GM12878 (cell line): Measurements from ENCODE around the gene MYOM3. TPM values are rescaled to one million over a fixed set of nuclear protein-coding genes. Genes with fewer than 3 reads are reported as not detected.

Source experiments
- ATAC-seq: fragments of 200-7000 bp; cut with Tn5 transposase; 3 replicates; pipeline ENCODE4 v1.9.1; 2020; ENCODE audit warnings: mild to moderate bottlenecking, moderate library complexity
- BruUV-seq: library from RNA; stranded (reverse); fragments of 400-500 nt; replicated peaks from 2 replicates; lab custom pipeline; 2021; lab: Mats Ljungman, UMichigan
- CTCF ChIA-PET: fragments of 300-600 bp; sonication (Branson Sonifier 250); formaldehyde crosslinking; extraction: SDS; loops from one replicate; lab custom pipeline; 2021; ENCODE audit warnings: inconsistent platforms; lab: Yijun Ruan, JAX
- POLR2A ChIA-PET: fragments of 350-600 bp; formaldehyde crosslinking; extraction: SDS; loops from one replicate; lab custom pipeline; 2021; ENCODE audit warnings: inconsistent platforms; lab: Charles Lee
- RAD21 ChIA-PET: fragments of 300-600 bp; sonication (Branson Sonifier 250); formaldehyde crosslinking; loops from one replicate; lab custom pipeline; 2023; ENCODE audit warnings: antibody characterized with exemption; ENCODE audit not compliant: unreplicated experiment; lab: Charles Lee
- SMC1A ChIA-PET: fragments of 300-600 bp; sonication (Branson Sonifier 250); formaldehyde crosslinking; loops from one replicate; lab custom pipeline; 2023; ENCODE audit not compliant: unreplicated experiment, uncharacterized antibody; lab: Charles Lee
- DNase-seq: peaks from one replicate; pipeline ENCODE4 v3.0.0-alpha.2; 2011; ENCODE audit warnings: low read depth, low spot score
- FAIRE-seq: peaks from 3 replicates; lab custom pipeline; 2011; peaks lifted over from hg19 to GRCh38; lab: Jason Lieb, UNC
- H2AFZ ChIP-seq: 2 replicates; pipeline ENCODE4 v1.6.0; 2011; ENCODE audit warnings: low read depth, low read length, control low read depth; ENCODE audit not compliant: control insufficient read depth
- H3K27ac ChIP-seq: 2 replicates; pipeline ENCODE4 v1.5.1; 2011; ENCODE audit warnings: control low read depth; ENCODE audit not compliant: control insufficient read depth, insufficient read depth
- H3K27me3 ChIP-seq, 2 experiments: replicated peaks in 1 of 2; 2 replicates each; pipeline versions ENCODE4 v1.6.0 to v1.6.1; 2011; ENCODE audit warnings: low read length in 1 of 2; ENCODE audit not compliant: control insufficient read depth in 2 of 2, insufficient read depth in 2 of 2
- H3K36me3 ChIP-seq, 2 experiments: 2 replicates each; pipeline ENCODE4 v1.5.1; 2011; ENCODE audit warnings: low read length in 1 of 2; ENCODE audit not compliant: control insufficient read depth in 2 of 2, insufficient read depth in 2 of 2
- H3K4me1 ChIP-seq: 2 replicates; pipeline ENCODE4 v1.6.1; 2011; ENCODE audit warnings: mild to moderate bottlenecking, low read length, moderate library complexity, mixed read lengths; ENCODE audit not compliant: control insufficient read depth, insufficient read depth
- H3K4me2 ChIP-seq: 2 replicates; pipeline ENCODE4 v1.6.0; 2011; ENCODE audit warnings: control low read depth; ENCODE audit not compliant: control insufficient read depth, insufficient read depth
- H3K4me3 ChIP-seq: fragments of 200-600 bp; sonication (generic); 2 replicates; pipeline ENCODE4 v1.5.1; 2016
- H3K79me2 ChIP-seq: 2 replicates; pipeline ENCODE4 v1.6.0; 2011; ENCODE audit warnings: low read length; ENCODE audit not compliant: control insufficient read depth, insufficient read depth
- H3K9ac ChIP-seq: 2 replicates; pipeline ENCODE4 v1.8.0; 2011; ENCODE audit warnings: low read length, control low read depth, mixed read lengths; ENCODE audit not compliant: control insufficient read depth, insufficient read depth
- H3K9me3 ChIP-seq: replicated peaks from 3 replicates; pipeline ENCODE4 v1.5.1; 2011; ENCODE audit warnings: mild to moderate bottlenecking, low read length; ENCODE audit not compliant: control insufficient read depth, insufficient read depth
- H4K20me1 ChIP-seq: 2 replicates; pipeline ENCODE4 v1.6.0; 2011; ENCODE audit not compliant: control insufficient read depth, insufficient read depth
- BACH1 ChIP-seq: fragments of 450-650 bp; IDR thresholded peaks from 2 replicates; pipeline ENCODE4 v1.6.1; 2017; ENCODE audit warnings: mild to moderate bottlenecking, borderline replicate concordance
- CTCF ChIP-seq, 3 experiments: IDR thresholded peaks in 2 of 3; conservative IDR thresholded peaks in 1 of 3; 2 replicates each; pipeline ENCODE4 v1.5.1; 2011; ENCODE audit warnings: low read depth in 3 of 3, low read length in 3 of 3, mild to moderate bottlenecking in 3 of 3, control low read depth in 2 of 3, moderate library complexity in 2 of 3, inconsistent platforms in 1 of 3, mixed read lengths in 1 of 3; ENCODE audit not compliant: control insufficient read depth in 2 of 3, insufficient read depth in 1 of 3; ENCODE audit errors: extremely low read depth in 1 of 3
- GABPA ChIP-seq: IDR thresholded peaks from 2 replicates; pipeline ENCODE4 v1.6.1; 2014; ENCODE audit warnings: antibody characterized with exemption, low read depth, mild to moderate bottlenecking, inconsistent platforms
- HDAC6 ChIP-seq: fragments of 200-600 bp; sonication (generic); IDR thresholded peaks from one replicate; pipeline ENCODE4 v1.8.0; 2017; ENCODE audit warnings: antibody characterized with exemption; ENCODE audit not compliant: unreplicated experiment
- IRF5 ChIP-seq: fragments of 450-650 bp; IDR thresholded peaks from 2 replicates; pipeline ENCODE4 v1.6.1; 2017; ENCODE audit warnings: borderline replicate concordance
- MAX ChIP-seq: IDR thresholded peaks from 2 replicates; pipeline ENCODE4 v1.6.1; 2012; ENCODE audit warnings: low read depth, low read length, improper control_type of control experiment
- PAX5 ChIP-seq: IDR thresholded peaks from 2 replicates; pipeline ENCODE4 v1.6.1; 2011; ENCODE audit warnings: low read depth, low read length, borderline replicate concordance
- PML ChIP-seq: IDR thresholded peaks from 2 replicates; pipeline ENCODE4 v1.6.1; 2012; ENCODE audit warnings: low read length, inconsistent platforms
- REST ChIP-seq: IDR thresholded peaks from 2 replicates; pipeline ENCODE4 v1.6.1; 2012; ENCODE audit warnings: mild to moderate bottlenecking, low read depth, low read length
- SMC3 ChIP-seq: IDR thresholded peaks from 2 replicates; pipeline ENCODE4 v1.6.1; 2011; ENCODE audit warnings: low read length, improper control_type of control experiment, borderline replicate concordance
- SREBF2 ChIP-seq: IDR thresholded peaks from 2 replicates; pipeline ENCODE4 v1.6.1; 2012; ENCODE audit warnings: mild to moderate bottlenecking, low read length
- YY1 ChIP-seq: IDR thresholded peaks from 2 replicates; pipeline ENCODE4 v1.6.1; 2011; ENCODE audit warnings: low read depth, mild to moderate bottlenecking, low read length
- ZNF384 ChIP-seq: IDR thresholded peaks from 2 replicates; pipeline ENCODE4 v1.6.1; 2012; ENCODE audit warnings: low read depth, mild to moderate bottlenecking, low read length, improper control_type of control experiment, borderline replicate concordance
- WGBS: methylation state at CpG from one replicate; pipeline ENCODE4 v1.1.6; 2016; ENCODE audit warnings: low lambda C conversion rate; ENCODE audit not compliant: insufficient replicate concordance, insufficient coverage; ENCODE audit errors: missing lambda C conversion rate; 5-methylcytosine and 5-hydroxymethylcytosine counted together
- in situ Hi-C: fragments of 300-500 bp; cut with MboI; formaldehyde crosslinking; loops from 9 replicates; pipeline ENCODE4 v1.14.3; 2018; ENCODE audit warnings: mixed read lengths
- intact Hi-C: fragments of 100-400 bp; cut with micrococcal nuclease; formaldehyde crosslinking; loops from one replicate; pipeline ENCODE4 v1.14.2; 2022; ENCODE audit not compliant: unreplicated experiment
- polyA plus RNA-seq, 11 experiments: library from polyadenylated mRNA; depleted of rRNA in 4 of 11; unstranded in 6 of 11; stranded (reverse) in 5 of 11; fragments of >200 nt; fragmentation: Nextera tagmentation in 4 of 11; fragmentation: Illumina TruSeq in 1 of 11; extraction: Ambion mirVana in 4 of 11; extraction: Trizol in 1 of 11; gene quantifications; 1 replicate in 1 of 11; 2 replicates in 10 of 11; pipeline versions ENCODE4 v1.2.1 to v1.2.3, GENCODE V29; 2011 to 2016; ENCODE audit warnings: inconsistent platforms in 2 of 11, missing spikeins in 2 of 11, low read depth in 1 of 11
- total RNA-seq, 4 experiments: library from RNA; depleted of rRNA in 3 of 4; stranded (reverse); fragments of >200 nt in 3 of 4; fragmentation: Illumina TruSeq in 1 of 4; extraction: Trizol in 1 of 4; gene quantifications; 2 replicates each; pipeline versions ENCODE4 v1.2.1 to v1.2.3, GENCODE V29; 2013 to 2021

Gene MYOM3
- total and polyA plus RNA-seq, 10 of the 15 experiments (the other 5 are each of a cell fraction or from before 2014, with no cell fraction given), result 0.06 TPM; not detected in 9

GRCh38 chr1:24070821-24071393 is 41.0 kb downstream of the MYOM3 start:
- DNase-seq (peak; percentile 12), ATAC-seq (peak; percentile 98), FAIRE-seq (peak; percentile 90)
- Histone ChIP-seq H3K36me3 (no peaks in the 10 kb centered on the region), H3K9me3 (no peaks in the 10 kb centered on the region), H3K79me2 (no peaks in the 10 kb centered on the region), H4K20me1 (no peaks in the 10 kb centered on the region), H3K27me3 (peaks cover 0 to 6% of the 10 kb centered on the region in 2 experiments; a peak in 2 of 4 replicates), H3K4me1 (no peaks in the 10 kb centered on the region), H2AFZ (no peak overlapping the region), H3K4me3 (no peak overlapping the region), H3K27ac (no peak overlapping the region), H3K9ac (no peak overlapping the region), H3K4me2 (no peak overlapping the region)
- ChIA-PET CTCF (interaction anchor here (0.9 to 3.0 kb wide), 12 partner anchors 10 to 566 kb away, joined by 3 to 15 read pairs (median 3); partner anchors contain the start of gene MYOM3), POLR2A (interaction anchor here (0.6 kb wide), 1 partner anchor 942 kb away, joined by 3 read pairs; no protein-coding TSS in a partner anchor), RAD21 (interaction anchor here (0.9 to 2.0 kb wide), 3 partner anchors 50 to 321 kb away, joined by 3 to 5 read pairs (median 3); no protein-coding TSS in a partner anchor), SMC1A (interaction anchor here (1.1 to 2.0 kb wide), 4 partner anchors 68 to 320 kb away, joined by 5 to 7 read pairs (median 5); no protein-coding TSS in a partner anchor)
- intact Hi-C loops, result loop anchor here (5.0 kb wide), 2 partner anchors 81 to 321 kb away; no protein-coding TSS in a partner anchor
- in situ Hi-C loops, result no loop called here
- no TSS peak for BruUV-seq
- 31% methylated on average over 15 of the region's 15 CpGs for WGBS
- TF ChIP-seq SMC3, result peak; percentile 57; the same call in 1 of the 2 replicates
- TF ChIP-seq REST, result no peak
- TF ChIP-seq HDAC6, result no peak
- no peak for TF ChIP-seq PAX5
- TF ChIP-seq IRF5, result no peak
- TF ChIP-seq SREBF2, result no peak
- TF ChIP-seq PML, result no peak
- no peak for TF ChIP-seq ZNF384
- TF ChIP-seq CTCF (IDR thresholded peaks at IDR 0.05 in 2 of 3, conservative IDR thresholded peaks at IDR 0.05 in 1 of 3; ENCODE audit: control insufficient read depth in 2 of 3, extremely low read depth in 1 of 3, insufficient read depth in 1 of 3, low read depth in 3 of 3, low read length in 3 of 3), result peak; percentile 84 to 92 (median 91)
- no peak for TF ChIP-seq GABPA
- TF ChIP-seq BACH1, result no peak
- TF ChIP-seq YY1, result peak; percentile 54; the same call in 1 of the 2 replicates
- no peak for TF ChIP-seq MAX
